GM19035 (cell line): ENCODE results near the gene GJC3.
A peak's percentile ranks its signal among the peaks of the same experiment; 100 is the strongest.
"Not testable (repeated sequence)": the region's sequence is repeated elsewhere in the genome, so short reads cannot be mapped to it uniquely, and the experiment has no call there.

Source experiments
- ATAC-seq: cut with Tn5 transposase; IDR thresholded peaks from one replicate; pipeline ENCODE4 v1.9.1; 2021; ENCODE audit not compliant: unreplicated experiment

The GJC3 gene

DNA sequence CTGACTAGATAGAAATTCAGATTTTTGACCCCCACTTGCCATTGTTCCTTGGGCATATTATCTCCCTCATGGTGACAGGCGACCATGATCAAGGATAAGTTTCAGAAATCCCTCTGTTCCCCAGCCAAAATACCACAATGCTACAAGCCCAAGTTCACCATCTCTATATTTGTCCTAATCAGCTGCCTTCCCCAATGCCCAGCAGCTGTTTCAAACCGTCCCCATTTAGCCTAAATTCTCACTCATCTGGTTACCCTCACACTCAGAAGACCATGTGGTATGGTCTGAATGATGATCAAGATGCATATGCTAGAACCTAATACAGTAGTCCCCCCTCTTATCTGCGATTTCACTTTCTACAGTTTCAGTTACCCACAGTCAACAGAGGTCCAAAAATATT lies 956 bp upstream of the GJC3 start:
- ATAC-seq: no peak

DNA sequence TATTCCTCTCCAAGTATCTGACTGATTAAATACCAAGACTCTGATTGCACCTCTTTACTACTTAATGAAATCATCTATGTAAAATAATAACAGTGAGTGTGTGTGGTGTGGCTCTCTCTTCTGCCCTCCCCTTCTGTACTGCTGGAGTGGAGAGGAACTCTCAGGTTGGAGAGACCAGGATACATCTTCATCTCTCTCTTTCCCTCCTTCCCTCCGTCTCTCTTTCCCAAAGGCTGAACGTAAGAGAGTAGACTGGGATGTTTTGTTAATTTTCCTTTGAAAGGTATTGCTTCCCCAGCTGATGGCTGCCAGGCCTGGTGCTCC lies 272 bp upstream of the GJC3 start:
- no peak for ATAC-seq

DNA sequence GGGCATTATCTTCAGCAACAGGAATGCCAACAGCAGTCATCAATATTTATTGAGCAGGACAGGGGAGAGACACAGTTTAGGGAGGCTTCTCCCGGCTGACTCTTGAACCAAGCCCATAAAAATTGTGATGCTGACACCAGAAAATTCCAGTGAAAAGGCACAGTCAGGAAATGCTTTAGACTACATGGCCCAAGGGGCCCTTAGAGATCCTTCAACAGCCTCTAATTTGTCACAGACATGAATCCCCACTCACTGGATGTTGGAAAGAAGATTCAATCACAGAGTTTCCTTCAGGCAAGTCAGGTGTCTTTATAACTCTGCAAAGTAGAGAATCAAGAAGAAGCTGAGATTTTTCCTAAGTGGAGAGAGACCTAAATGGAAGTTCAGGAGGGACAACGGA lies 1.2 kb downstream of the GJC3 start:
- ATAC-seq: no peak

DNA sequence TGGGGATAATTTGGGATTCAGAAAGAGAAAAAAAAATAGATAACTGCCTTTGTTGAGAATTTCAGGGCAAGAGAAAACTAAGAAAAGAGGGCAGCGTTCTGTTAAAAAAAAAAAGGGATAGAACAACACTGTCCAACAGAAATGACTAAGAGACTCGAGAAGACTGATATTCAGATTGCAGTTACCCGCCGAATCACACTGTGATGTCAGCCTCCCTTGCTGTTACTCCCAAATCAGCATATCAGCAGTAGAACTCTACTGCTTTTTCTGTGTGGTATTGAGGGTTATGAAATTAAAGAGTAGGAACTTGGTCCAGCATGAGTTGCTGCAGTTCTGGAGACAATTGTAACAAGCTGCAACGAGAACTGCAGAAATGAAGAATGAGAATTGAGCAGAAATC lies 1.9 kb downstream of the GJC3 start:
- no peak for ATAC-seq

DNA sequence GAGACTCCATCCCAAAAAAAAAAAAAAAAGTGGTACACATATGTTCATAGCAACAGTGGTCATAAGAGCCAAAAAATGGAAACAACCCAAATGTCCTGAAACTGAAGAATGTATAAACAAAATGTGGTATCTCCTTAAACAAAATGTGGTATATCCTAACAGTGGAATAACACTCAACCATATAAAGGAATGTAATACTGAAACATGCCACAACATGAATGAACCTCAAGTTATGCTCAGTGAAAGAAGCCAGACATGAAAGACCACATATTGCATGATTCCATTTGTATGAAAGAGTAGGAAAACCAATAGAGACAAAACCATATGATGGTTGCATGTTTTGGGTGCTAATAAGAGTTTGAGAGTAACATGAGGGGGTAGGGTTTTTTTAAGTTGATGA lies 3.1 kb downstream of the GJC3 start:
- ATAC-seq: no peak

DNA sequence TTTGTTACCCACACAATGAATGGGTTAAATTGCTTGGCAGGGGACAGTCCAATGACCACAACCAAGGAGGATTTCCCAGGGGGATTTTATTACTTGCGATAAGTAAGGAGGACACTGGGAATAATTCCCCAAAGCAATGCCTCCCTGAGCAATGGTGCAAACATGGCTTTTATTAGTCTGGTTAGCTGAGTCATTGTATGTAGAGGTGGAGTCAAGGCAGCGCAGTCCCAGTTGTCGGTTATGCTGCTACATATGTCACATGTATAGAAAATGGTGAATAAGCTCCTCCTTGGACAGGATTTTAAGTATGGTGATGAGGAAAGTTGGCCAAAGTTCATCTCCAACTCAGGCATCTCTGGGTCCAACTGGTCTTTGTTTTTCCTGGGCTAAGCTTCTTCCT lies 6.2 kb downstream of the GJC3 start:
- no peak for ATAC-seq

DNA sequence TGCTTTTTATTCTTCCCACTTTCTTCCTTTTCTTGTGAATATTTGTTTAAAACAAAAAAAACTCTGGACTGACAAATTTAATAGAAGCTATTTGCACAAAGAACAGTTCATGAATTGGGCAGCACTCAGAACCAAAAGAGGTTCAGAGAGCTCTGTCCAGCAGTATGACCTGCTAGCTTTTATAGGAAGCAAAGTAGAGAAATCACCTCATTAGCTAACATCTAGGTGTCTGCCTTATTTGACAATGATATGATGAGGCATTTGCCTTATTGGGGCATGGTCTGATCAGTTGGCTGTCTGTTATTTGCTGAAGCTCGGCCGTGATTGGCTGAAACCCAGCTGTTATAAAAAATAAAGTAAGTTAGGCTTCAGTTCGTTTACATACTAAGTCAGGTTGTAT lies 9.3 kb downstream of the GJC3 start:
- no peak for ATAC-seq

DNA sequence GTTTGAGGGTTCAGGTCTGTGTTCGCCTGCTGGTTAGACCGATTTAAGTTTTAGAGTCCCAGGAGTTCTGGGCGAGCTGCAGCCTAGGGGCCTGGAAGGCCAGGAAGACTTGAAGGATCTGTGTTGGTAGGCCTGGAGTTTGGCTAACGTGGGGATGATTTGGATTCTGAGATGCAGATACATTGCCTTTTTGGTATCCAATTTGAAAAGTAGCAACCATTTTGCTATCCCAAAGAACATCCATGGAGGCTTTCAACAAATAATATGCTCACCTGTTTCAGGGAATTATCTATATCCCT lies 9.7 kb downstream of the GJC3 start:
- ATAC-seq: no peak

DNA sequence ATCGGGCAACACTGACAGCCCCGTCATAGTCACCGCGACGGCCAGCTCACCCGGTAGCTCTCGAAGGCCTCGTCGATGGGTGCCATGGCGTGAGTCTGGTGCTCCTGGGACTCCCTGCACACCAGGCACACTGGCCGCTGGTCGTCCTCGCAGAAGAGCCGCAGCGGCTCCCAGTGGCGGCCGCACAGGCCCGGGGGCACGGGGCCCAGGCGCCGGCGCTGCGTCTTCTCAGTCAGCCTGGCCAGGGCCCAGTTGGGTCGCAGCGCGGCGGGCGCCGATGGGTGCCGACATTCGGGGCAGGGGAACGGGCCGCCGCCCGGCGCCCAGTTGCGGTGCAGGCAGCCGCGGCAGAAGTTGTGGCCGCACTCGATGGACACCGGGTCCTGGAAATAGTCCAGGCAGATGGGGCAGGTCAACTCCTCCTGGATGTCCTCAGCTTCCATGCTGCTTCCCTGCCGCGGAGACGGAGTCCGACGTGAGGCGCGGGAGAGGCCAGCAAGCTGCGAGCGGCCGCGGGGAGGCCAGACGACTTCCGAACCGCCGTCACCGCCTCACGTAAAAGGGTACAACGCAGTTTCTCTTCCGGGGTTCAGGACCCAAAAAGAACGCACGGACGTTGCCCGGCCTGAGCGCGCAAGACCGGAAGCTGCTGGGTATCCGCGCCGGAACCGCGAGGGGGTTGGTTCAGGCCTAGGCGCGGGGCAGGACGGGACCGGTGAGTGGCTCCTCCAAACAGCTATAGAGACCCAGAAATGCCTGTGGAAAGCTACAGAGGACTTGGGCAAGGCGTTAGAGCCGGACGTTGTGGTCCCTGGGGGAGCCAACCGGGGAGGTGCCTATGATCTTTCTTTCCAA lies 10.2 kb downstream of the GJC3 start, which contains the start of gene TRIM4:
Gene TRIM4 (minus strand): TSS at position 572 of the 855 bp plus-strand sequence. CDS start 129 bp downstream, at position 443.
- ATAC-seq: peak; percentile 95

DNA sequence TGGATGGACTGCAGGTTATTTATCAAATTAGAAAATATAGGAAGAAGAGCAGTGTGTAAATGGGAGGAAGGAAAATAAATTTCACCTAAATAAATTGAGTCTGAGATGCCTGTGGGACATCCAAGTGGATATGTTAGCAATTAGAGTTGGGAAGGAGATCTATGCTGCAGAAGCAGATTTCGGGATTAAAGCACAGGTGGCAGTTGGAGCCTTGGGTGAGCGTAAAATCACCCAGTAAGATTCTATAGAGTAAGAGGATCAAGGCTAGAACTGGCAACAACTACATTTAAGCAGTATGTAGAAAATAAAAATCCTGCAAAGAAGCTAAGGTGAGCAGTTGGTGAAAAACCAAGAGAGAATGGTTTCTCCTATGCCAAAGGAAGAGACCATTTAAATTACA lies 18.4 kb downstream of the GJC3 start:
- ATAC-seq: no peak

DNA sequence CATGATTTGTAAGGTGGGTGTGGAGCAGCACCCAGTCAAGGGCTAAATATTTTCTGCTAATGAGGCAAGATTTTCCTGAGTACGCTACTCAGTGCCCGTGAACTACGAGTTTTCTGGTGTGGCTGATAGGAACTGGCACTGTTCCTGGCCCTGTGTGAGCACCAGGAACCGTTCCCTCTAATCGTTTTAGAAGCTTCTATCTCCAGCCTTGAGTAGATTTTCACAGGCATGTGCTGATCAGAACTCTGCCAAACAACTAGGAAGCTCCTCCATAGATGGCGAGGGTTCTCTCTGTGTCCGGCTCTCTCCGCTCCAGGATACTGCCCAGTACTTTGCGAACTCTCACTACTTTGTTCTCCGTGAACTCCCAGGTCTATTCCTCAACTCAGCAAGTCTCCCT lies 27.8 kb downstream of the GJC3 start:
- no peak for ATAC-seq

DNA sequence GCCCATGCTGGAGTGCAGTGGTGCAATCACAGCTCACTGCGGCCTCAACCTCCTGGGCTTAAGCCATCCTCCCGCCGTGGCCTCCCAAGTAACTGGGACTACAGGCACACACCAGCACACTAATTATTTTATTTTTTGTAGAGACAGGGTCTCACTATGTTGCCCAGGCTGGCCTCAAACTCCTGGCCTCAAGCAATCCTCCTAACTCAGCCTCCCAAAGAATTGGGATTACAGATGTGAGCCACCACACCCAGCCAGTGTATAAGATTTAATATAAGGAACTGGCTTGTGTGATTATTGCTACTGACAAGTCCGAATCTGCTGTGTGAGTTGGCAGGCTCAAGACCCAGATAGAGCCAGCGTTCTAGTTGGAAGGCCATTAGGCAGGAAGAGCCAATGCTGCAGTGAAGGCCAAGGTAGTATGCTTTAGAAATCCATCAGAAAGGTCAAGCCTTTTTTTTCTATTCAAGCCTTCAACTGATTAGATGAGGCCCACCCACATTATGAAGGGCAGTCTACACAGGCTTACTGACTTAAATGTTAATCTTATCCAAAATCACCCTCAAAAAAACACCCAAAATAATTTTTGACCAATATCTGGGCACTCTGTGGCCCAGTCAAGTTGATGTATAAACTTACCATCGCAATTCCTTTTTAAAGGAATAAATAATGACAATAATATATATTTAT lies 29.4 kb downstream of the GJC3 start:
- no peak for ATAC-seq

DNA sequence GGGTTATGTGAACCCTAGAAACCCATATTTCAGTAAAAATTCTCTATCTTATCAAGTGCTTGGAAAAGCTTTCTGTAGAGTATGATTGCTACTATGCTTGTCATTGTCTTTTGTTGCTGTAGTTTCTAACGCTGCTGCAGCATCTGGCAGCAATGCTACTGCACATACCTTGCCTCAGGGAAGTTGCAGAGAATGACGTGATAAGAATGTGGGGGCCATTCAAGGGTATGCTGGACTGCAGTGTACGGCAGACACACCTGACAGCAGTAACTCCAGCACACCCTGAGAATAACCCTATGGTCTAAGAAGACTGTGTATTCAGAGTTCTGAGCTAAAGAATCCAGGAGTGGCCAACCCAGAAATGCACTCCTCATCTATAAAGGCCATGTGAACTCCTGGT lies 30.6 kb downstream of the GJC3 start:
- no peak for ATAC-seq

DNA sequence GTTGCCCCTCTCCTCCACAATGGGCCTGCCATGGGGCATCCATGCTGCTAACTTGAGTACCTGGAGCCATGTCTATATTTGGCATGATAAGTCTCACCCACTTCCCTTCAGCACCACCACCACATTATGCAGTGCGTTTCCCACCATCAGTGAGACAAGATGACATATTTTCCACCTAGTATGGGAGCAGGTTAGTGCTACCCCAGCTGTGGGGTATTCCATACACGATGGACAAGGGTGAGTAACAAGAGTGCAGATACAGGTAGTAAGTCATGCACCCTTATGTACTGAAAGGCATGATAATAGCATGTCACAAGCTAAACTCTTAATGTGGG lies 31.4 kb downstream of the GJC3 start:
- no peak for ATAC-seq

DNA sequence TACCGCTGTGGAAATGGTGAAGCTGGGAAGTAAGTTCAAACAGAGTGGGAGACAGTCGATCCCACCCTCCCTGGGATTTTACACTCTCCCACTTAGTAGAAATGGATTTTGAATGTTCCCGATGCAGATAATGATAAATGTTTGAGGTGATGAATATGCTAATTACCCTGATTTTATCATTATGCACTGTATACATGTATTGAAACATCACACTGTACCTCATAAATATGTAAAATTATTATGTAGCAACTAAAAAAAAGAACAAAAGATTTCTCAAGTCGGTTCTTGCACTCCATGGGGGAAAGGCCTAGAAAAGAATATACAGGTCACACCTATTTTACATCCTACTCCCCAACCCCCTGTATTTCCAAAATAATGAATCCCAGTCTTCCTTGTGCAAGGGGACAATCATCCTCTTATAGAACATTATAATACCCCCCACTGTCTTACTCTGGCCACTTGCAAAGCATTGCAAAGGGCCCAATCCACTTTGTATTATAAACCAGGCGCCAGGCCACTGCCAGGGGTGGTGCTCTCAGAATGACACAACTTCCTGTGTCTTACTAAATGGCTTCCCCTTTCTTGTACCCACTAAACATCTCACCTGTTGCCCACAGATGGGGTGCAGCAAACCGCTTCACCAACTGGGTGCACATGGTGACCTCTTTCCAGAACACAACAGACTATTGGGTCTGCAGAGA lies 31.9 kb downstream of the GJC3 start:
- no peak for ATAC-seq

DNA sequence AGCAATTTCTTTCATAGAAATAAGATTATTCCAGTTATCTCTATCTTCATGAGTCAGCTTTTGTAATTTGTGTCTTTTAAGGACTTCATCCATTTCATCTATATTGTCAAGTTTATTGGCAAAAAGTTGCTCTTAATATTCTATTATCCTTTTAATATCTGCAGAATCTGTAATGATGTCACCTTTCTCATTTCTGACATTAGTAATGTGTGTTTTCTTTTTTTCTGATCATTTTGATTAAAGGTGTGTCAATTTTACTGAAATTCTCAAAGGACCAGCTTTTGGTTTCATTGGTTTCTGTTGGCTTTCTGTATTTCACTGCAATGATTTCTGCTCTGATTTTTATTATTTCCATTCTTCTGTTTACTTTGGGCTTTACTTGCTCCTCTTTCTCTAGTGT lies 34.7 kb downstream of the GJC3 start:
- no peak for ATAC-seq

DNA sequence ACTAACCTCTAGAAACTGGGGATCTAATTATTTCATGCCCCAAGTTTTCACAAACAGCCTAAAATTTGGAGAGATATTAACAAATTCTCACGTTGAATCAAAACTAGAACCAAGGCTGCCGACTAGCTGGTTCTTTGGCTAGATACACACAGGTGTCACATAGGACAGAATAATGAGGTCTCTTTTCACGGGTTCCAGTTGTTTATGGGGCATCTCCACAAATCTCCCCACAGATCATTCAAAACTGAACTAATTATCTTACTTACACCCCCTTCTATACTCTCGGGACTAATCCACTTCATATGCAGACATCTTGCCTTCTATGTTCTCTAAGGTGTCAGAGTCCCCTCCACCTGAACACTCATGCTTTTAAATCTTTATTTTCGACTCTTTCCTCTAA lies 36.1 kb downstream of the GJC3 start:
- no peak for ATAC-seq

DNA sequence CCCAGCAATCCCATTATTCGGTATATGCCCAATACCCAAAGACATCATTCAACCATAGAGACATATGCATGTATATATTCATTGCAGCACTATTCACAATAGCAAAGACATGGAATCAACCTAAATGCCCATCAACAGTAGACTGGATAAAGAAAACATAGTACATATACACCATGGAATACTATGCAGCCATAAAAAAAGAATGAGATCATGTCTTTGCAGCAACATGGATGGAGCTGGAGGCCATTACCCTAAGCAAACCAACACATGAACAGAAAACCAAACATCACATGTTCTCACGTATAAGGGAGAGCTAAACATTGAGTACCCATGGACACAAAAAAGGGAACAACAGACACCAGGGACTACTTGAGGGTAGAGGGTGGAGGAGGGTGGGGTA lies 39.1 kb downstream of the GJC3 start:
- ATAC-seq: not testable (repeated sequence)

DNA sequence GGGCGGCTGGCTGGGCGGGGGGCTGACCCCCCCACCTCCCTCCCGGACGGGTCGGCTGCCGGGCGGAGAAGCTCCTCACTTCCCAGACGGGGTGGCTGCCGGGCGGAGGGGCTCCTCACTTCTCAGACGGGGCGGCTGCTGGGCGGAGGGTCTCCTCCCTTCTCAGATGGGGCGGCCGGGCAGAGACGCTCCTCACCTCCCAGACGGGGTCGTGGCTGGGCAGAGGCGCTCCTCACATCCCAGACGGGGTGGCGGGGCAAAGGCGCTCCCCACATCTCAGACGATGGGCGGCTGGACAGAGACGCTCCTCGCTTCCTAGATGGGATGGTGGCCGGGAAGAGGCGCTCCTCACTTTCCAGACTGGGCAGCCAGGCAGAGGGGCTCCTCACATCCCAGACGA lies 41.1 kb downstream of the GJC3 start:
- ATAC-seq: not testable (repeated sequence)

DNA sequence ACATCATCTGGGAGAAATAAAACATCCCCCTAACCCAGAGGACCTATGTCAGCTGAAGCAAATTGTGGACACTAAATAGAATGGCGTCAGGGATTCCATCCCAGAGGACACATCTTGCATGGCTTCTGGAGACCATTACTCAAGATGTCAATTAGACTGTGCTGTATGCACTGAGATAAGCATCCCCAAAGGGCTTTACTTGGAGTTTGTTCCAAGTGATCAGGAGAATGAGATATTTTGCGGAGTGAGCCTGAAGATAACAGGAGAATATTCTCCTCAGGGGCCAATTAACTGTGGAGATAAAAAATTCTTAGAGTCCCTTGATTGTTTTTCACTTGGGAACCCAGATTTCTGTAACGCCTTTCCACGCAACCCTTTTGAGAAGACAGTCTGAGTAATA lies 48.0 kb downstream of the GJC3 start:
- no peak for ATAC-seq

DNA sequence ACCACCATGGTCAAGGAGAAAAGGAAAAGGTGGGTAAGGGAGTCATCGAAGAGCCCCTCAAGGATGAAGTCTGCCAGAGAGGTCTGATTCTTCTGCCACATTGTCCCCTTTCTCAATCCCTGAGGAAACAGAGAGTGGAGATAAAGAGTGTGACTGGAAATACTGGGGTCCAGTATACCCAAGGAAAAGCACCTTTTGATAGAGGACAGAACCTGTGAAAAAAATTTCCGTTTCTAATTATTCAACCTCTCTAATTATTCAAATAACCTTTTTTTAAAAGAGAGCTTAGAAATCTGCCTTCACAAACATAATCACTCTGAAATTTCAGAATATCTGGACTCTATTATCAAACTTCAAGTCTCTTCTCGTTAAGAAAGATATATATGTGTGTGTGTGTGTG lies 52.5 kb downstream of the GJC3 start, which contains the start of gene OR2AE1:
Gene OR2AE1 (minus strand): TSS at position 101 of the 400 bp plus-strand sequence. CDS start 0 bp downstream, at position 101.
- no peak for ATAC-seq

DNA sequence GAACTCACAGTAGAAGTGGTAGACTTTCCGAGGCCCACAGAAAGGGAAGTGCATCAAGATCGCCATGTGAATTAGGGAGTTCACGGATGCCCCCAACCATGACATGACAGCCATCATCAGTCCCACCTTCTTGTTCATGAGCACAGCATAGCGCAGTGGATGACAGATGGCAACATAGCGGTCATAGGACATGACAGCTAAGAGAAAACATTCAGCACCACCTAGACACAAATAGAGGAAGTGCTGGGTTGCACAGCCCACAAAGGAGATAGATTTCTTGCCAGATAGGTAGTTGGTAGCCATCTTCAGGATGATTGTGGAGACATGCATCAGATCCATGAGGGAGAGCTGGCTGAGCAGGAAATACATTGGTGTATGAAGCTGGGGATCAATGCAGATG lies 52.9 kb downstream of the GJC3 start:
- ATAC-seq: no peak
